Trophoblast cell (in vitro differentiated cells and primary cell): ENCODE measurements around the gene CYP3A5.
"Not testable (repeated sequence)": the region's sequence is repeated elsewhere in the genome, so short reads cannot be mapped to it uniquely, and the experiment has no call there.

Experiments used
- DNase-seq, 2 donors: peaks; one replicate each; pipeline ENCODE4 v3.0.0-alpha.2; 2016
- H2AFZ ChIP-seq: 2 replicates; pipeline ENCODE4 v1.6.1; 2013; ENCODE audit warnings: low read length, moderate library complexity, mild to moderate bottlenecking; ENCODE audit not compliant: insufficient read depth, poor library complexity
- H2AK5ac ChIP-seq: 2 replicates; pipeline ENCODE4 v1.6.1; 2013; ENCODE audit warnings: mild to moderate bottlenecking, low read length
- H2BK120ac ChIP-seq: 2 replicates; pipeline ENCODE4 v1.6.1; 2013; ENCODE audit warnings: low read length, mild to moderate bottlenecking, moderate library complexity; ENCODE audit not compliant: insufficient read depth, poor library complexity
- H2BK12ac ChIP-seq: 2 replicates; pipeline ENCODE4 v1.6.1; 2013; ENCODE audit warnings: mild to moderate bottlenecking, low read length, moderate library complexity
- H2BK5ac ChIP-seq: 2 replicates; pipeline ENCODE4 v1.6.1; 2013; ENCODE audit warnings: low read length, low read depth, moderate library complexity, mild to moderate bottlenecking; ENCODE audit not compliant: poor library complexity
- H3K14ac ChIP-seq: 2 replicates; pipeline ENCODE4 v1.6.1; 2013; ENCODE audit warnings: mild to moderate bottlenecking, low read length
- H3K18ac ChIP-seq: 2 replicates; pipeline ENCODE4 v1.6.1; 2013; ENCODE audit warnings: mild to moderate bottlenecking, low read length
- H3K23ac ChIP-seq: 2 replicates; pipeline ENCODE4 v1.6.1; 2013; ENCODE audit warnings: low read length
- H3K27ac ChIP-seq: 2 replicates; pipeline ENCODE4 v1.5.1; 2013; ENCODE audit warnings: low read depth, mild to moderate bottlenecking, inconsistent platforms, low read length, moderate library complexity
- H3K27me3 ChIP-seq: 2 replicates; pipeline ENCODE4 v1.6.1; 2013; ENCODE audit warnings: inconsistent platforms, mild to moderate bottlenecking, low read length, moderate library complexity; ENCODE audit not compliant: insufficient read depth
- H3K36me3 ChIP-seq, 2 experiments: 1 replicate in 1 of 2; 2 replicates in 1 of 2; pipeline ENCODE4 v1.6.1; 2013; ENCODE audit warnings: low read length in 2 of 2, mild to moderate bottlenecking in 2 of 2, moderate library complexity in 1 of 2; ENCODE audit not compliant: insufficient read depth in 2 of 2, control insufficient read depth in 1 of 2
- H3K4ac ChIP-seq: 2 replicates; pipeline ENCODE4 v1.6.1; 2013; ENCODE audit warnings: low read depth, mild to moderate bottlenecking, low read length, moderate library complexity
- H3K4me1 ChIP-seq, 2 experiments: 1 replicate in 1 of 2; 2 replicates in 1 of 2; pipeline ENCODE4 v1.6.1; 2013; ENCODE audit warnings: low read length in 2 of 2, mild to moderate bottlenecking in 2 of 2, moderate library complexity in 1 of 2; ENCODE audit not compliant: insufficient read depth in 2 of 2, control insufficient read depth in 1 of 2
- H3K4me2 ChIP-seq: 2 replicates; pipeline ENCODE4 v1.6.1; 2013; ENCODE audit warnings: inconsistent platforms, mild to moderate bottlenecking, low read length, moderate library complexity
- H3K4me3 ChIP-seq: 2 replicates; pipeline ENCODE4 v1.5.1; 2013; ENCODE audit warnings: mild to moderate bottlenecking, low read depth, low read length, inconsistent platforms
- H3K79me1 ChIP-seq: one replicate; pipeline ENCODE4 v1.6.1; 2013; ENCODE audit warnings: low read length
- H3K79me2 ChIP-seq: 2 replicates; pipeline ENCODE4 v1.6.1; 2013; ENCODE audit warnings: low read length, mild to moderate bottlenecking; ENCODE audit not compliant: control insufficient read depth, insufficient read depth, poor library complexity
- H3K9ac ChIP-seq: 2 replicates; pipeline ENCODE4 v1.6.1; 2013; ENCODE audit warnings: mild to moderate bottlenecking, low read length
- H3K9me3 ChIP-seq: 2 replicates; pipeline ENCODE4 v1.6.1; 2013; ENCODE audit warnings: low read depth, mild to moderate bottlenecking, control low read depth, inconsistent platforms, low read length; ENCODE audit not compliant: insufficient read depth
- H4K12ac ChIP-seq: 2 replicates; pipeline ENCODE4 v1.6.1; 2013; ENCODE audit warnings: low read depth, mild to moderate bottlenecking, low read length, moderate library complexity
- H4K8ac ChIP-seq: 2 replicates; pipeline ENCODE4 v1.6.1; 2013; ENCODE audit warnings: low read depth, mild to moderate bottlenecking, low read length, moderate library complexity
- H4K91ac ChIP-seq: one replicate; pipeline ENCODE4 v1.6.1; 2013; ENCODE audit warnings: low read depth, mild to moderate bottlenecking, low read length, moderate library complexity
- WGBS: extraction: QIAGEN DNeasy Blood & Tissue Kit; methylation state at CpG from one replicate; pipeline ENCODE4 v1.1.7; 2013; ENCODE audit warnings: missing lambda C conversion rate; ENCODE audit not compliant: insufficient read length, insufficient coverage; ENCODE audit errors: extremely low coverage; 5-methylcytosine and 5-hydroxymethylcytosine counted together

CYP3A5 gene

DNA sequence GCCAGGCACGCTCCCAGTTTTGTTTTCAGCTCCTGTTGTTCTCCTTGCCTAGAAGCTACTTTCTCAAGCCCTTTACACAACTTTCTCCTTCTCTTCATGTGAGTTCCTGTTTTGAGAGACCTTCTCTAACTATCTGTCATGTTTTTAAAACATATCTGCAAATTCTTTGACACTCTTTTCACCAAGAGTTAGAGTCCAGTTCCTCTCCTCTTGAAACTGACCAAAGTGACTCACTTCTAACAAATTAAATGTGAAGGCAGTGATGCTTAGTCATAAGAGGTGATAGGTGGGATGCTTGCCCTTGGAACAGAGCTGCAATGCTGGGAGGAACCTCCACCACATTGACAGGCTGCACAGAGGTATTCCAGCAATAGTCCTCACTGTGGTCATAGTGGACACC is 37.8 kb downstream of the CYP3A5 start:
- DNase-seq: no peak
- Histone ChIP-seq H3K23ac (no peak overlapping the region), H2BK120ac (no peak overlapping the region), H2BK5ac (no peak overlapping the region), H4K91ac (no peak overlapping the region), H2BK12ac (no peak overlapping the region), H3K18ac (no peak overlapping the region), H2AK5ac (no peak overlapping the region), H3K4me3 (no peak overlapping the region), H3K4me2 (no peak overlapping the region), H3K9me3 (no peaks in the 10 kb centered on the region), H3K27ac (no peak overlapping the region), H3K27me3 (no peaks in the 10 kb centered on the region), H3K4me1 (no peaks in the 10 kb centered on the region), H3K4ac (no peak overlapping the region), H3K9ac (no peak overlapping the region), H3K14ac (no peak overlapping the region), H4K8ac (no peak overlapping the region), H3K36me3 (peaks cover 6 to 7% of the 10 kb centered on the region in 2 experiments), H2AFZ (no peak overlapping the region), H3K79me1 (no peaks in the 10 kb centered on the region), H4K12ac (no peak overlapping the region), H3K79me2 (no peaks in the 10 kb centered on the region)
- WGBS: no CpG with 5 or more reads among the region's 1 CpG

DNA sequence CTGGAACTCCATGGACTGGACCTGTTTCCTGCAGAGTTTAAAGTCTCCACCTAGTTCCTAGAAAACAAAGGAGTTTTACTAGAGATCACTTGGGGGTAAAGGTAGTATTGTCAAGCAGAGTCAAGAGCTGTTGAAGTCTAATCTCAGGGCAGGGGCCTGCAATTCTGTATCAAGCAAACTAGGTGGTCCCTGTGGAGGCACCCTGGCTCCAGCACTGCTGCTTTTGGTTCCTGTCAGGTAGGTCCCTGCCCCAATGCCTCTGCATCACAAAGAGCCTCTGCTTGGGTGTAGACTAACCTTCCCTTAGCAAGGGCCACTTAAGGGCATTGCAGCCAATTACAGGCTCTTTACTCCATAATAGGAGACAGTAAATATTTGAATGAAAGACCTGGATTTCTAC is 40.5 kb downstream of the CYP3A5 start:
- Histone ChIP-seq H2BK12ac (no peak overlapping the region), H3K36me3 (peaks cover 4 to 6% of the 10 kb centered on the region in 2 experiments), H3K9me3 (no peaks in the 10 kb centered on the region)

GRCh38 chr7:99638731-99639130 is 41.1 kb downstream of the CYP3A5 start:
- WGBS: no CpG with 5 or more reads among the region's 23 CpGs
- Histone ChIP-seq H3K14ac (no peak overlapping the region), H4K12ac (no peak overlapping the region)

More for the DNA sequence above, 40.5 kb downstream of the CYP3A5 start:
- no peaks in the 10 kb centered on the region for H3K4me1 ChIP-seq
- no peak overlapping the region for H3K23ac ChIP-seq
- no peak for DNase-seq
- no peaks in the 10 kb centered on the region for H3K79me1 ChIP-seq
- no peak overlapping the region for H4K12ac ChIP-seq
- no peak overlapping the region for H4K8ac ChIP-seq
- H3K27me3 ChIP-seq: no peaks in the 10 kb centered on the region
- no peak overlapping the region for H4K91ac ChIP-seq
- H3K9ac ChIP-seq: no peak overlapping the region
- no peaks in the 10 kb centered on the region for H3K79me2 ChIP-seq
- no peak overlapping the region for H3K18ac ChIP-seq
- no peak overlapping the region for H3K4me3 ChIP-seq
- H2BK120ac ChIP-seq: no peak overlapping the region
- no peak overlapping the region for H2AK5ac ChIP-seq
- H2BK5ac ChIP-seq: no peak overlapping the region
- no peak overlapping the region for H3K4me2 ChIP-seq
- H3K4ac ChIP-seq: no peak overlapping the region
- no peak overlapping the region for H3K14ac ChIP-seq
- H2AFZ ChIP-seq: no peak overlapping the region
- no peak overlapping the region for H3K27ac ChIP-seq

DNA sequence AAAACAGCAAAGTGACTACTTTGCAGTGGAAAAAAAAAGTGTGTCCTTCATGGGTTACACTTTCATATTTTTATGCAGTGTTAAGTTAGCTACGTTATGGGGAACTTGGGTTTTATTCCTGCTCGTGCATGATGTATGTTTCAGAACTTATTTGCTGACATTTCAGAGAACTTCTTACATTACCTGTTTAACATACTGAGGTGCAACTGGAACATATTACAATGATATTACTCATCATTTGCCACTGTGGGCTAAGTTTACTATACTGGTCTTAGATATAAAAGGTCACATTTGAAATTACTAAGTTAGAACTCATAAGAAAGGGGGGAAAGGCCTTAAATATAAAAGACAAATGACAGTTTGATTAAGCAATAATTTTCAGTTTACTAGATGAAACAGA is 42.4 kb downstream of the CYP3A5 start:
- not testable (repeated sequence) for H3K4me1 ChIP-seq, H3K27me3 ChIP-seq, H3K4ac ChIP-seq, H2AK5ac ChIP-seq, DNase-seq, H2BK12ac ChIP-seq, H3K79me2 ChIP-seq, H3K79me1 ChIP-seq, H3K4me3 ChIP-seq, H4K8ac ChIP-seq, H3K9ac ChIP-seq, H3K4me2 ChIP-seq, H2BK5ac ChIP-seq, H3K9me3 ChIP-seq, H2AFZ ChIP-seq, H3K27ac ChIP-seq, H3K14ac ChIP-seq, H3K23ac ChIP-seq, H3K18ac ChIP-seq, H4K12ac ChIP-seq, H2BK120ac ChIP-seq, H4K91ac ChIP-seq
- peaks cover 6 to 12% of the 10 kb centered on the region in 2 experiments for H3K36me3 ChIP-seq
- no CpG with 5 or more reads among the region's 2 CpGs for WGBS

More at GRCh38 chr7:99638731-99639130, 41.1 kb downstream of the CYP3A5 start:
- no peak overlapping the region for H3K4me2 ChIP-seq
- no peak overlapping the region for H3K4me3 ChIP-seq
- peaks cover 4 to 9% of the 10 kb centered on the region in 2 experiments for H3K36me3 ChIP-seq
- no peak overlapping the region for H3K9ac ChIP-seq
- H3K79me1 ChIP-seq: no peaks in the 10 kb centered on the region
- no peak overlapping the region for H4K91ac ChIP-seq
- no peak overlapping the region for H2BK120ac ChIP-seq
- H3K27me3 ChIP-seq: no peaks in the 10 kb centered on the region
- no peak overlapping the region for H2AFZ ChIP-seq
- no peak for DNase-seq
- H3K4me1 ChIP-seq: no peaks in the 10 kb centered on the region
- no peak overlapping the region for H3K23ac ChIP-seq
- no peak overlapping the region for H4K8ac ChIP-seq
- H3K79me2 ChIP-seq: no peaks in the 10 kb centered on the region
- no peak overlapping the region for H3K4ac ChIP-seq
- H2AK5ac ChIP-seq: no peak overlapping the region
- no peak overlapping the region for H2BK5ac ChIP-seq
- H3K9me3 ChIP-seq: no peaks in the 10 kb centered on the region
- H3K27ac ChIP-seq: no peak overlapping the region
- no peak overlapping the region for H3K18ac ChIP-seq
- H2BK12ac ChIP-seq: no peak overlapping the region
